HG03558 (cell line): Measurements from ENCODE around the gene CLCN3.
"Not testable (repeated sequence)": the region's sequence is repeated elsewhere in the genome, so short reads cannot be mapped to it uniquely, and the experiment has no call there.

Source experiments
- ATAC-seq: cut with Tn5 transposase; IDR thresholded peaks from one replicate; pipeline ENCODE4 v1.9.1; 2021; ENCODE audit warnings: moderate number of reproducible peaks; ENCODE audit not compliant: unreplicated experiment; ENCODE audit errors: extremely low read depth

CLCN3 gene

GRCh38 chr4:169678951-169679591, 58.7 kb downstream of the CLCN3 start:
- not testable (repeated sequence) for ATAC-seq

DNA sequence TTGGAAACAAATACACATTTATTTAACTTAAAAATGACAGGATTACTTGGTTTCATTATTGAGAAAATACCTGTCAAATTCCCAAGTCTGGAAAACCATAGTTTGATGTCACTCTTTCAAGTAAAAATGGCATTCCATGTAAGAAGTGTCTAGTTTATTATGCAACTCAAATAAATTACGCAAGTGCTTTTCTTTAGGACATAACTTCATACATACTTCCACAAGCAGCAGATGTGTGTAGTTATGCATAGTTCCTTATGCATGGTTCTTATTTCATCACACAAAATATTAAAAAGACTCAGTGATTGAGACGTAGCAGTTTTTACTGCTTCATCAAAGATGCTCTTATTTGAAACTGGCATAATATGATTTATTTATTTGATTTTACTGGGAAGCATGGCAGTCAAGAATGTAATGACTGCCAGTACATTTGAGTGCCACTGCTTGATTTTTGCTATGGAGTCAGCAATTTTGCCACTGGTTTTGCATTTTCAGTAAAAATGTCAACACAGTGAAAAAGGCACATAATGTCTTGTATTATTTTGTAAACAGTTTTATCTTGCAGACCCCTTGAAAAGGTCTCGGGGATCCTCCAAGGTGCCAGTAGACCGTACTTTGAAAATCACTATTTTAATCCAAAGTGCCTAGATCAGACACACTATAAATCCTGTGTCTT, 62.1 kb downstream of the CLCN3 start:
- ATAC-seq, result no peak

GRCh38 chr4:169689681-169690080, 69.3 kb downstream of the CLCN3 start:
- no peak for ATAC-seq

- no peak for ATAC-seq
These were observed 70.4 kb downstream of the CLCN3 start for GRCh38 chr4:169690787-169691186.

GRCh38 chr4:169698331-169698730, 78.0 kb downstream of the CLCN3 start:
- ATAC-seq, result no peak

DNA sequence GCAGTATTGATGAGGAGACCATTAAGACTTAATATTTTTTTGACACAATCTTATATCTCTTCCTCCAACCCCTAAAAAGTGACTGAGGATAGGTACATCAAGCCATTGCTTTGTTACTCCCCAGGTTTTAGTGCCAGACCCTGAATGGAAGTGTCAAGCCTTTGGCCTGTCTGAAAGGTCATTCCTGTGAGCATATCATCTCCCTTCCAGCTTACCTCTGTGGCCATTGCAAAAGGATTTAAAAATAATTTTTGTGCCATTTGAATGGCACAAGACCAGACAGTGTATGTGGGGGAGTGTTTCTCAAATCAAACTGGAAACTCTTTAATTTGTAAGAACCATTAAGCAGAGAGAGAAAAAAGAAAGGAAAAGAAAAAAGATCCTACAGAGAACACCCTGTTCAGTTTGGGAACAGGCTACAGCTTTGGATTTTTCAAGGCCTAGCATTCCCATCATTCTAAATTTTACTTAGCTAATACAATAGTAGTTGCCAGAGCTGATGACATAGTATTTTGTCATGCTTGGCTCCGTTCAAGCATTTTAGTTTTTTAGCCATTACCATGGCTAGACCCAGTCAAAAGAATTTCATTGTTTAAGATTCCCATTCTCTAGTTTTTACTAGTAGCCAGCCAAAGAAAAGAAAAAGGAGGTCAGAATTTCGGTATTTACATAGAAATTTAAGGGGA, 87.7 kb downstream of the CLCN3 start:
- ATAC-seq, result no peak

DNA sequence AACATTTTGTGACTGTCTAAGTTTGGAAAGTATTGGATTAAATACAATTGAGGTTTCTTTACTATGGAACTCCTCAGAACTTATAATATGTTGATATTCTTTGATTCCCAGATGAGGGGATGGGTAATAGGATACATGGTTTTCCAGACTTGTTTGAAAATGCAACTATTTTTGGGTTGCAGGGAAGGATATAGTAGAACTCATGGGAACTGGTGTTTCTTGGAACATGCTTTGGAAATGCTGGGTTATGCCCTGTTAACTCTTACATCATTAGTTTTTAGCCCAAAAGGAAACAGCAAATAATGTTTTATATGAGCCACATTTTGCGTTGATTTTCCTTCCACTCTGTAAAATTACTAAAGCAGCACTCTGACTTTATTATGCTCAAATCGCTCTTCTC, 95.4 kb downstream of the CLCN3 start:
- ATAC-seq, result no peak

- ATAC-seq, result no peak
These were observed 96.3 kb downstream of the CLCN3 start for GRCh38 chr4:169716677-169717076.

GRCh38 chr4:169720529-169720928, 100.2 kb downstream of the CLCN3 start:
- no peak for ATAC-seq

DNA sequence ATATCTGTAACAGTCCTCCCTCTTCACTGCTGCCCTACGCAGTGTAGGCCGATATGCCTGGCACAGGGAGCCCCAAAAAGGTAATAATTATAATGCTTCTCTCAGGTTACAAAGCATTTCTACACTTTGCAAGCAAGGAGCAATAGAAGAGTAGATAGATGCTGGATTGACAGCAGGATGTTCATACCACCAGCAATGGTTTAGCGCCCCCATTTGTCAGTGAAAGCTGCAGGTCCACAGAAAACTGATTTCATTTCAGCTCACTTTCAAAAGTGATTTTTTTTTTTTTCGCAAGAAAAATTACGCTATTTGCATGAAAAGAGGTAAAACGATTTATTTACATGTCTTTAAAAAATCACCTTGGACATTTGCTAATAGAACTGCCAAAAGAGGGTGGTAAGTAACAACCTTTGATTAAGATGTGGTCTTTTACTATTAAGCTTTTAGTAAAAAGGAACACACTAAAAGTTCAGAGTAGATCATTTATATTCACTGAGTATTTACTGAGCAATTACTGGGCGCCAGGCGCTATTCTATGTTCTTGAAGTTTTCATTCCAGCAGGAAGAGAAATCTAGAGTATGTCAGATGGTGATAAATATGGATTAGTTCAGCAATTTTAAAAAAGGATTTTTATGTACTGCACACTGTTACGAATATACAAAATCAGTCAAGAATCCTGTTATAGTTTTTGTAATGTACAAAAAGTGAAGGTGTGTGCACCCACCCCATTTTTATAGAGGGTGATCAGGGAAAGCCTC, 103.0 kb downstream of the CLCN3 start:
- ATAC-seq, result no peak

GRCh38 chr4:169724260-169724659, 103.9 kb downstream of the CLCN3 start:
- no peak for ATAC-seq

DNA sequence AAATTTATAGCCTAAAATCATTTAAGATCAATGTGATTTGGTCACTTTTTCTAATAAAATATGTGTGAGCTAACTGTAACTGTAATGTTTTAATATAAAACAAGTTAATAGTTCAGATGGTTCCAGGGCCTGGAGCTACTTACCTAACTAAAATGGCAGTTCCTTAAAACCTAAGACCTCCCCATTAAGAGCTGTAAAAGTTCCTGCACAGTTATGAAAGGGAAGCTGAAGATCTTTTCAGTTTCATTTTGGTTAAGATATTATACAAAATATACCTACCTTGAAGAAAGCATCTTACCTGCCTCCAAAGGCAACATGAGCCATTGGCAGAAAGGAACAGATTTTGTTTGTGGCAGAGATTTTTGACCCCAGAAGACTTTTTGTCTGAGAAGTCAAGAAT, 107.2 kb downstream of the CLCN3 start:
- ATAC-seq, result peak; percentile 43

- ATAC-seq, result no peak
These were observed 110.2 kb downstream of the CLCN3 start for GRCh38 chr4:169730564-169730963.

GRCh38 chr4:169738604-169739003, 118.2 kb downstream of the CLCN3 start:
- ATAC-seq, result not testable (repeated sequence)

DNA sequence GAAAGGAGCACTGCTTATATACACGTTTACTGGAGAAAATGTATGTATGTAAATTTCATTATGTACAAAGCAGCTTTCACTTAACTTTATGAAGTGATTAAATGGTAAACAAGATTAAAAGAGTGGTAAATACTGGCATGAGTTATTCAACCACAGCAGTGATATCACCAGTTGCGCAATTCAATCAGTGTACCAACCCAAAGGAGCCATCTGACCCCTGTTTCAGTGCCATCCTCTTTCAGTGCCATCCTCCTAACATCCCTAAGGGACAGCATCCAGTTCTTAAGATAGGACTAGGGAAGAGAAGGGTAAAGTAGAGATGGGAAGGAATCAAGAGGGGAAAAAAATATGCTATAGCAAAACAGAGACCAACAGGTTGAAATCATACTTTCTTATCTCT, 121.2 kb downstream of the CLCN3 start:
- no peak for ATAC-seq

DNA sequence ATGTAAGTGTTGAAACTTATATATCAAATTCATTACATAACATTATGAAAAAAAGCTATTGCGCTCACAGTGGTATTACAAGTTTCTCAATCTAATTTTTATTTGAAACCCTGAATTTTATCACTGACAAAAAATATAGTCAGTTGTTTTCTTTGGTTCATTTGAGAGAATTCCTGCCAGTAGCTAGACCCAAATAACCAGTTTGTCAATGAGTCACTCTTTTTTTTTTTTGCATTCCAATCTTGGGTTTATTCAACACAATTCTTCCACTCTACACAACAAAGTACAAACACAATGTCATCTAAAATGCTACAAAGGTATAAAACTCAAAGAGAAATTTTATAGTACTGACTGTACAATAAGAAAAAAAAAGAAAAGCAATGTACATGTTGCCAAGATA, 124.2 kb downstream of the CLCN3 start:
- no peak for ATAC-seq

GRCh38 chr4:169745291-169745690, 124.9 kb downstream of the CLCN3 start:
- no peak for ATAC-seq

- ATAC-seq, result peak; percentile 0
These were observed 136.7 kb downstream of the CLCN3 start for GRCh38 chr4:169756971-169757574.

DNA sequence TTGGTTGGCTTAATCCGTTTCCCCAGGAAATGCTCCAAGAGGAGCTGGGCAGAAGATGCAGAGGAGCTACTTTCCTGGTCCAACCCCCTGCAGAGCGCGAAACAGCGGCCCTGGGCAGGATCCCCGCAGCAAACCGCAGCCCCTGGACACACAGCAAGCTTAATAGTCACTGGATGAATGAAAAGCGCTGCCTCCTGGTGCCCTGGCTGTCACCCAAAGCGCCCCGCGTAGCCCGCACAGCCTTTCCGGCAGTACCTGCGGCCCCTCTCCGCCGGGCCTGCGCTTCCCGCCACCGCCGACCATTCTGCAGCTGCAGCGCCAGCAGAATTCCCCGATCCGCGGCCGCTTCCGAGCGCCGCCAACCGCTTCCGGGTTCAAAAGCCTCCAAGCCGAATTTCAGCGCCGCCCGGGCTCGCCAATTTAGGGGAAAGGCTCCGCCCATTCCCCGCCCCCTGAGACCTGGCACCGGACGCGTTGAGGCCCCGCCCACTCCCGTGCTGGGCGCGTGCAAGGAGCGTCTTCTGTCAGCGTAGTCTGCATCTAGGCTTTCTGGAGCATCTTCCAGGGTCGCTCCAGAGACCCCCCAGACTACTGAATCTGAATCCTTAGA, 137.3 kb downstream of the CLCN3 start, which contains the start of gene HPF1:
TSS of gene HPF1 (minus strand) at position 370 of the 610 bp plus-strand sequence. CDS start at position 303, 67 bp downstream.
- peak; percentile 90 for ATAC-seq
